GM12878 (cell line): Measurements from ENCODE around the gene PRKG1. TPM values are rescaled to one million over a fixed set of nuclear protein-coding genes. Genes with fewer than 3 reads are reported as not detected.

Experiments used
- ATAC-seq: fragments of 200-7000 bp; cut with Tn5 transposase; 3 replicates; pipeline ENCODE4 v1.9.1; 2020; ENCODE audit warnings: mild to moderate bottlenecking, moderate library complexity
- BruUV-seq: library from RNA; stranded (reverse); fragments of 400-500 nt; replicated peaks from 2 replicates; lab custom pipeline; 2021; lab: Mats Ljungman, UMichigan
- CTCF ChIA-PET: fragments of 300-600 bp; sonication (Branson Sonifier 250); formaldehyde crosslinking; extraction: SDS; loops from one replicate; lab custom pipeline; 2021; ENCODE audit warnings: inconsistent platforms; lab: Yijun Ruan, JAX
- POLR2A ChIA-PET: fragments of 350-600 bp; formaldehyde crosslinking; extraction: SDS; loops from one replicate; lab custom pipeline; 2021; ENCODE audit warnings: inconsistent platforms; lab: Charles Lee
- RAD21 ChIA-PET: fragments of 300-600 bp; sonication (Branson Sonifier 250); formaldehyde crosslinking; loops from one replicate; lab custom pipeline; 2023; ENCODE audit warnings: antibody characterized with exemption; ENCODE audit not compliant: unreplicated experiment; lab: Charles Lee
- SMC1A ChIA-PET: fragments of 300-600 bp; sonication (Branson Sonifier 250); formaldehyde crosslinking; loops from one replicate; lab custom pipeline; 2023; ENCODE audit not compliant: unreplicated experiment, uncharacterized antibody; lab: Charles Lee
- DNase-seq: peaks from one replicate; pipeline ENCODE4 v3.0.0-alpha.2; 2011; ENCODE audit warnings: low read depth, low spot score
- FAIRE-seq: peaks from 3 replicates; lab custom pipeline; 2011; peaks lifted over from hg19 to GRCh38; lab: Jason Lieb, UNC
- H2AFZ ChIP-seq: 2 replicates; pipeline ENCODE4 v1.6.0; 2011; ENCODE audit warnings: low read depth, low read length, control low read depth; ENCODE audit not compliant: control insufficient read depth
- H3K27ac ChIP-seq: 2 replicates; pipeline ENCODE4 v1.5.1; 2011; ENCODE audit warnings: control low read depth; ENCODE audit not compliant: control insufficient read depth, insufficient read depth
- H3K27me3 ChIP-seq, 2 experiments: replicated peaks in 1 of 2; 2 replicates each; pipeline versions ENCODE4 v1.6.0 to v1.6.1; 2011; ENCODE audit warnings: low read length in 1 of 2; ENCODE audit not compliant: control insufficient read depth in 2 of 2, insufficient read depth in 2 of 2
- H3K36me3 ChIP-seq, 2 experiments: 2 replicates each; pipeline ENCODE4 v1.5.1; 2011; ENCODE audit warnings: low read length in 1 of 2; ENCODE audit not compliant: control insufficient read depth in 2 of 2, insufficient read depth in 2 of 2
- H3K4me1 ChIP-seq: 2 replicates; pipeline ENCODE4 v1.6.1; 2011; ENCODE audit warnings: mild to moderate bottlenecking, low read length, moderate library complexity, mixed read lengths; ENCODE audit not compliant: control insufficient read depth, insufficient read depth
- H3K4me2 ChIP-seq: 2 replicates; pipeline ENCODE4 v1.6.0; 2011; ENCODE audit warnings: control low read depth; ENCODE audit not compliant: control insufficient read depth, insufficient read depth
- H3K4me3 ChIP-seq: fragments of 200-600 bp; sonication (generic); 2 replicates; pipeline ENCODE4 v1.5.1; 2016
- H3K79me2 ChIP-seq: 2 replicates; pipeline ENCODE4 v1.6.0; 2011; ENCODE audit warnings: low read length; ENCODE audit not compliant: control insufficient read depth, insufficient read depth
- H3K9ac ChIP-seq: 2 replicates; pipeline ENCODE4 v1.8.0; 2011; ENCODE audit warnings: low read length, control low read depth, mixed read lengths; ENCODE audit not compliant: control insufficient read depth, insufficient read depth
- H3K9me3 ChIP-seq: replicated peaks from 3 replicates; pipeline ENCODE4 v1.5.1; 2011; ENCODE audit warnings: mild to moderate bottlenecking, low read length; ENCODE audit not compliant: control insufficient read depth, insufficient read depth
- H4K20me1 ChIP-seq: 2 replicates; pipeline ENCODE4 v1.6.0; 2011; ENCODE audit not compliant: control insufficient read depth, insufficient read depth
- CHD2 ChIP-seq: IDR thresholded peaks from 2 replicates; pipeline ENCODE4 v1.6.1; 2011; ENCODE audit warnings: low read depth, low read length, improper control_type of control experiment, borderline replicate concordance
- IKZF2 ChIP-seq, 2 experiments: fragments of 450-650 bp; IDR thresholded peaks; 2 replicates each; pipeline ENCODE4 v1.6.1; 2017; ENCODE audit warnings: mild to moderate bottlenecking in 2 of 2, moderate library complexity in 2 of 2
- IRF4 ChIP-seq: IDR thresholded peaks from 2 replicates; pipeline ENCODE4 v1.6.1; 2011; ENCODE audit warnings: low read depth, low read length
- MTA2 ChIP-seq: fragments of 450-650 bp; IDR thresholded peaks from 2 replicates; pipeline ENCODE4 v1.6.1; 2016; ENCODE audit warnings: low read depth, mild to moderate bottlenecking, moderate library complexity
- NFIC ChIP-seq: IDR thresholded peaks from 2 replicates; pipeline ENCODE4 v1.6.1; 2012; ENCODE audit warnings: low read depth, mild to moderate bottlenecking, inconsistent platforms, low read length, moderate library complexity
- SREBF2 ChIP-seq: IDR thresholded peaks from 2 replicates; pipeline ENCODE4 v1.6.1; 2012; ENCODE audit warnings: mild to moderate bottlenecking, low read length
- TBL1XR1 ChIP-seq: IDR thresholded peaks from 2 replicates; pipeline ENCODE4 v1.6.1; 2012; ENCODE audit warnings: low read depth, low read length, improper control_type of control experiment
- WGBS: methylation state at CpG from one replicate; pipeline ENCODE4 v1.1.6; 2016; ENCODE audit warnings: low lambda C conversion rate; ENCODE audit not compliant: insufficient replicate concordance, insufficient coverage; ENCODE audit errors: missing lambda C conversion rate; 5-methylcytosine and 5-hydroxymethylcytosine counted together
- in situ Hi-C: fragments of 300-500 bp; cut with MboI; formaldehyde crosslinking; loops from 9 replicates; pipeline ENCODE4 v1.14.3; 2018; ENCODE audit warnings: mixed read lengths
- intact Hi-C: fragments of 100-400 bp; cut with micrococcal nuclease; formaldehyde crosslinking; loops from one replicate; pipeline ENCODE4 v1.14.2; 2022; ENCODE audit not compliant: unreplicated experiment
- polyA plus RNA-seq, 11 experiments: library from polyadenylated mRNA; depleted of rRNA in 4 of 11; unstranded in 6 of 11; stranded (reverse) in 5 of 11; fragments of >200 nt; fragmentation: Nextera tagmentation in 4 of 11; fragmentation: Illumina TruSeq in 1 of 11; extraction: Ambion mirVana in 4 of 11; extraction: Trizol in 1 of 11; gene quantifications; 1 replicate in 1 of 11; 2 replicates in 10 of 11; pipeline versions ENCODE4 v1.2.1 to v1.2.3, GENCODE V29; 2011 to 2016; ENCODE audit warnings: inconsistent platforms in 2 of 11, missing spikeins in 2 of 11, low read depth in 1 of 11
- total RNA-seq, 4 experiments: library from RNA; depleted of rRNA in 3 of 4; stranded (reverse); fragments of >200 nt in 3 of 4; fragmentation: Illumina TruSeq in 1 of 4; extraction: Trizol in 1 of 4; gene quantifications; 2 replicates each; pipeline versions ENCODE4 v1.2.1 to v1.2.3, GENCODE V29; 2013 to 2021
- TF ChIP-seq, protein P1 (sequence below): IDR thresholded peaks from 2 replicates; pipeline ENCODE4 v1.6.1; 2012; ENCODE audit warnings: low read depth, low read length, improper control_type of control experiment
- TF ChIP-seq, protein P2 (sequence below): fragments of 450-650 bp; IDR thresholded peaks from 2 replicates; pipeline ENCODE4 v1.6.1; 2017; ENCODE audit warnings: low read depth, mild to moderate bottlenecking, moderate library complexity

PRKG1 gene
- total and polyA plus RNA-seq, 10 of the 15 experiments (the other 5 are each of a cell fraction or from before 2014, with no cell fraction given), result 0.04 to 0.05 TPM; not detected in 8

DNA sequence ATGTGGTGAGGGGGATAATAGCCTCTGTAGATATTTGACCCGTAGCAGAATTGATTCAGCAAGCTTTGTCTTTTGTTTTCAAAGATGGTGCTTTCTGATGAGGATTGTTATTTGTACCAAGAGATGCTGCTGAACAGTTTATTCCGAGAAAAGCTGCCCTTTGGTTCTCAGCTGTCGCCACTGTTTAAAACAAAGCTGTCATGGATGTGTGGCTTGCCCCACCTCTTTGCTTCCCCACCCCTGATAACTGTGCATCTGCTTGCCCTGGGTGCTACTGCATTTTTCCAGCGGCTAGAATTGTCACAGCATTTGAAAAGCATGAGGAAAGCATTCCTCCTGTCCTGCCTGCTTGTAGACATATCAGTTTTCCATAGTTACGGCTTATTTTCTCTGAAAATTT is 852.0 kb downstream of the PRKG1 start:
- no peaks in the 10 kb centered on the region for H3K27me3 ChIP-seq
- no peak overlapping the region for H3K4me3 ChIP-seq
- ATAC-seq (no peak), DNase-seq (no peak)
- no peak overlapping the region for H3K4me2 ChIP-seq
- ChIA-PET RAD21 (no interaction called here), POLR2A (no interaction called here), CTCF (no interaction called here)
- no peak overlapping the region for H3K27ac ChIP-seq
- H4K20me1 ChIP-seq, result no peaks in the 10 kb centered on the region
- in situ Hi-C loops, result no loop called here
- H3K4me1 ChIP-seq, result no peaks in the 10 kb centered on the region
- H2AFZ ChIP-seq, result no peak overlapping the region
- H3K9ac ChIP-seq, result no peak overlapping the region
- no peaks in the 10 kb centered on the region for H3K36me3 ChIP-seq
- WGBS, result 7% methylated on average over 5 of the region's 5 CpGs
- BruUV-seq, result no TSS peak
- intact Hi-C loops, result no loop called here
- no peaks in the 10 kb centered on the region for H3K79me2 ChIP-seq
- H3K9me3 ChIP-seq, result no peaks in the 10 kb centered on the region
- no peak for TF ChIP-seq IRF4
- no peak for TF ChIP-seq MTA2
- TF ChIP-seq IKZF2 (IDR thresholded peaks at IDR 0.05), result no peak
- TF ChIP-seq, protein P1, sequence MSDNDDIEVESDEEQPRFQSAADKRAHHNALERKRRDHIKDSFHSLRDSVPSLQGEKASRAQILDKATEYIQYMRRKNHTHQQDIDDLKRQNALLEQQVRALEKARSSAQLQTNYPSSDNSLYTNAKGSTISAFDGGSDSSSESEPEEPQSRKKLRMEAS, result no peak
- TF ChIP-seq TBL1XR1, result no peak
- no peak for TF ChIP-seq SREBF2
- no peak for TF ChIP-seq CHD2
- no peak for TF ChIP-seq NFIC
- TF ChIP-seq, protein P2, sequence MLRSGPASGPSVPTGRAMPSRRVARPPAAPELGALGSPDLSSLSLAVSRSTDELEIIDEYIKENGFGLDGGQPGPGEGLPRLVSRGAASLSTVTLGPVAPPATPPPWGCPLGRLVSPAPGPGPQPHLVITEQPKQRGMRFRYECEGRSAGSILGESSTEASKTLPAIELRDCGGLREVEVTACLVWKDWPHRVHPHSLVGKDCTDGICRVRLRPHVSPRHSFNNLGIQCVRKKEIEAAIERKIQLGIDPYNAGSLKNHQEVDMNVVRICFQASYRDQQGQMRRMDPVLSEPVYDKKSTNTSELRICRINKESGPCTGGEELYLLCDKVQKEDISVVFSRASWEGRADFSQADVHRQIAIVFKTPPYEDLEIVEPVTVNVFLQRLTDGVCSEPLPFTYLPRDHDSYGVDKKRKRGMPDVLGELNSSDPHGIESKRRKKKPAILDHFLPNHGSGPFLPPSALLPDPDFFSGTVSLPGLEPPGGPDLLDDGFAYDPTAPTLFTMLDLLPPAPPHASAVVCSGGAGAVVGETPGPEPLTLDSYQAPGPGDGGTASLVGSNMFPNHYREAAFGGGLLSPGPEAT, result no peak
- TF ChIP-seq, all 136 proteins: peak for 0
- FAIRE-seq, result no peak
- SMC1A ChIA-PET, result interaction anchor here (0.6 kb wide), 1 partner anchor 301 kb away, joined by 3 read pairs; no protein-coding TSS in a partner anchor
